Measurements from ENCODE around the gene ALG14. TPM values are rescaled to one million over a fixed set of nuclear protein-coding genes. Genes with fewer than 3 reads are reported as not detected.
A peak's percentile ranks its signal among the peaks of the same experiment; 100 is the strongest.

Gene ALG14
- total and polyA plus RNA-seq, 2 donors (not counting 1 experiment from before 2014, with no cell fraction given), result 3.5 to 3.8 TPM

- no peaks in the 10 kb centered on the region for H3K27me3 ChIP-seq (ENCODE audit: control insufficient read depth, insufficient read depth, low read length)
- no peaks in the 10 kb centered on the region for H4K20me1 ChIP-seq (ENCODE audit: control insufficient read depth, extremely low read depth, insufficient read depth, low read length)
- H3K4me2 ChIP-seq (ENCODE audit: extremely low read depth, insufficient read depth, low read length), result no peak overlapping the region
- no peaks in the 10 kb centered on the region for H3K36me3 ChIP-seq (ENCODE audit: control insufficient read depth, insufficient read depth, low read length)
- H3K4me3 ChIP-seq (replicated peaks in 1 of 4; ENCODE audit: control extremely low read depth in 1 of 4, insufficient read depth in 1 of 4, low read depth in 3 of 4, low read length in 4 of 4), result no peak overlapping the region
- DNase-seq (ENCODE audit: low read depth in 2 of 2), result no peak
- H3K79me2 ChIP-seq (ENCODE audit: control insufficient read depth, insufficient read depth, low read length), result no peaks in the 10 kb centered on the region
- TF ChIP-seq EZH2 (IDR thresholded peaks at IDR 0.05; ENCODE audit: low read length, missing control alignments), result no peak
- no peak for TF ChIP-seq CTCF (conservative IDR thresholded peaks at IDR 0.05 in 1 of 2, IDR thresholded peaks at IDR 0.05 in 1 of 2; ENCODE audit: low read depth in 1 of 2, low read length in 2 of 2)
- no peak overlapping the region for H3K27ac ChIP-seq (ENCODE audit: insufficient read depth, low read length)
- peaks cover 7% of the 10 kb centered on the region for H3K4me1 ChIP-seq (ENCODE audit: control insufficient read depth, extremely low read depth, insufficient read depth, low read length)
- H3K9me3 ChIP-seq (ENCODE audit: control insufficient read depth, insufficient read depth, low read depth, low read length), result no peaks in the 10 kb centered on the region
- H2AFZ ChIP-seq (ENCODE audit: low read length), result no peak overlapping the region
- H3K9ac ChIP-seq (ENCODE audit: insufficient read depth, low read length), result no peak overlapping the region
These were observed 43.2 kb downstream of the ALG14 start for GRCh38 chr1:95029532-95029931.

- Histone ChIP-seq H3K4me1 (ENCODE audit: control insufficient read depth, extremely low read depth, insufficient read depth, low read length) (peaks cover 6% of the 10 kb centered on the region), H3K27ac (ENCODE audit: insufficient read depth, low read length) (no peak overlapping the region), H3K27me3 (ENCODE audit: control insufficient read depth, insufficient read depth, low read length) (no peaks in the 10 kb centered on the region), H4K20me1 (ENCODE audit: control insufficient read depth, extremely low read depth, insufficient read depth, low read length) (no peaks in the 10 kb centered on the region), H3K4me2 (ENCODE audit: extremely low read depth, insufficient read depth, low read length) (no peak overlapping the region), H3K4me3 (replicated peaks in 1 of 4; ENCODE audit: control extremely low read depth in 1 of 4, insufficient read depth in 1 of 4, low read depth in 3 of 4, low read length in 4 of 4) (no peak overlapping the region), H3K9me3 (ENCODE audit: control insufficient read depth, insufficient read depth, low read depth, low read length) (no peaks in the 10 kb centered on the region), H3K79me2 (ENCODE audit: control insufficient read depth, insufficient read depth, low read length) (no peaks in the 10 kb centered on the region), H3K9ac (ENCODE audit: insufficient read depth, low read length) (no peak overlapping the region), H2AFZ (ENCODE audit: low read length) (no peak overlapping the region), H3K36me3 (ENCODE audit: control insufficient read depth, insufficient read depth, low read length) (no peaks in the 10 kb centered on the region)
- no peak for DNase-seq (ENCODE audit: low read depth in 2 of 2)
- TF ChIP-seq CTCF (conservative IDR thresholded peaks at IDR 0.05 in 1 of 2, IDR thresholded peaks at IDR 0.05 in 1 of 2; ENCODE audit: low read depth in 1 of 2, low read length in 2 of 2), result no peak
- TF ChIP-seq EZH2 (IDR thresholded peaks at IDR 0.05; ENCODE audit: low read length, missing control alignments), result no peak
These were observed 43.8 kb downstream of the ALG14 start for GRCh38 chr1:95028954-95029353.

- peaks cover 10% of the 10 kb centered on the region for H3K4me1 ChIP-seq (ENCODE audit: control insufficient read depth, extremely low read depth, insufficient read depth, low read length)
- H2AFZ ChIP-seq (ENCODE audit: low read length), result no peak overlapping the region
- H3K4me3 ChIP-seq (replicated peaks in 1 of 4; ENCODE audit: control extremely low read depth in 1 of 4, insufficient read depth in 1 of 4, low read depth in 3 of 4, low read length in 4 of 4), result no peak overlapping the region
- peak in 1 of 2 donors; percentile 84 for DNase-seq (ENCODE audit: low read depth in 2 of 2)
- no peaks in the 10 kb centered on the region for H4K20me1 ChIP-seq (ENCODE audit: control insufficient read depth, extremely low read depth, insufficient read depth, low read length)
- H3K36me3 ChIP-seq (ENCODE audit: control insufficient read depth, insufficient read depth, low read length), result no peaks in the 10 kb centered on the region
- no peaks in the 10 kb centered on the region for H3K9me3 ChIP-seq (ENCODE audit: control insufficient read depth, insufficient read depth, low read depth, low read length)
- H3K79me2 ChIP-seq (ENCODE audit: control insufficient read depth, insufficient read depth, low read length), result no peaks in the 10 kb centered on the region
- no peak overlapping the region for H3K9ac ChIP-seq (ENCODE audit: insufficient read depth, low read length)
- H3K27me3 ChIP-seq (ENCODE audit: control insufficient read depth, insufficient read depth, low read length), result no peaks in the 10 kb centered on the region
- no peak overlapping the region for H3K27ac ChIP-seq (ENCODE audit: insufficient read depth, low read length)
- H3K4me2 ChIP-seq (ENCODE audit: extremely low read depth, insufficient read depth, low read length), result peak overlapping the region; percentile 44
- TF ChIP-seq EZH2 (IDR thresholded peaks at IDR 0.05; ENCODE audit: low read length, missing control alignments) (no peak), CTCF (conservative IDR thresholded peaks at IDR 0.05 in 1 of 2, IDR thresholded peaks at IDR 0.05 in 1 of 2; ENCODE audit: low read depth in 1 of 2, low read length in 2 of 2) (no peak)
These were observed 45.7 kb downstream of the ALG14 start for GRCh38 chr1:95027046-95027445.
